CD1c-positive myeloid dendritic cell (primary cell): Measurements from ENCODE around the gene FAR2.
A peak's percentile ranks its signal among the peaks of the same experiment; 100 is the strongest.
"Not testable (repeated sequence)": the region's sequence is repeated elsewhere in the genome, so short reads cannot be mapped to it uniquely, and the experiment has no call there.

Experiments
- DNase-seq: peaks from one replicate; pipeline ENCODE4 v3.0.0-alpha.2; 2016; ENCODE audit errors: extremely low spot score

The FAR2 gene

GRCh38 chr12:29234965-29235626 lies 86.0 kb downstream of the FAR2 start:
- DNase-seq, result no peak

- no peak for DNase-seq
These were observed 89.8 kb downstream of the FAR2 start for GRCh38 chr12:29238822-29239291.

- DNase-seq, result no peak
These were observed 90.3 kb downstream of the FAR2 start for GRCh38 chr12:29239336-29239735.

GRCh38 chr12:29240441-29240840 lies 91.4 kb downstream of the FAR2 start:
- DNase-seq, result no peak

- peak; percentile 97 for DNase-seq
These were observed 92.9 kb downstream of the FAR2 start for GRCh38 chr12:29241821-29242591.

- DNase-seq, result peak; percentile 89
These were observed 93.9 kb downstream of the FAR2 start for GRCh38 chr12:29242921-29243431.

- no peak for DNase-seq
These were observed 95.2 kb downstream of the FAR2 start for GRCh38 chr12:29244159-29244765.

- DNase-seq, result peak; percentile 59
These were observed 96.2 kb downstream of the FAR2 start for GRCh38 chr12:29245246-29245645.

GRCh38 chr12:29249930-29250329 lies 100.9 kb downstream of the FAR2 start:
- no peak for DNase-seq

- DNase-seq, result no peak
These were observed 105.0 kb downstream of the FAR2 start for GRCh38 chr12:29253906-29254625.

GRCh38 chr12:29255042-29255441 lies 106.0 kb downstream of the FAR2 start:
- DNase-seq, result peak; percentile 87

- DNase-seq, result no peak
These were observed 107.5 kb downstream of the FAR2 start for GRCh38 chr12:29256598-29256997.

- DNase-seq, result not testable (repeated sequence)
These were observed 108.6 kb downstream of the FAR2 start for GRCh38 chr12:29257687-29258086.

GRCh38 chr12:29264424-29264823 lies 115.3 kb downstream of the FAR2 start:
- no peak for DNase-seq

GRCh38 chr12:29269706-29270408 lies 120.8 kb downstream of the FAR2 start:
- DNase-seq, result no peak

GRCh38 chr12:29270446-29270845 lies 121.4 kb downstream of the FAR2 start:
- no peak for DNase-seq

- no peak for DNase-seq
These were observed 124.2 kb downstream of the FAR2 start for GRCh38 chr12:29273178-29273843.

- no peak for DNase-seq
These were observed 126.8 kb downstream of the FAR2 start for GRCh38 chr12:29275834-29276233.

GRCh38 chr12:29277231-29277630 lies 128.2 kb downstream of the FAR2 start:
- DNase-seq, result no peak

GRCh38 chr12:29278673-29279420 lies 129.8 kb downstream of the FAR2 start:
- DNase-seq, result no peak
